GM06990 (cell line): ENCODE measurements around the gene LRRC4B.

ENCODE experiments used
- DNase-seq: peaks from one replicate; pipeline ENCODE4 v3.0.0-alpha.2; 2011; ENCODE audit not compliant: insufficient read length; ENCODE audit errors: extremely low read depth
- H3K27me3 ChIP-seq: replicated peaks from 2 replicates; pipeline ENCODE4 v1.6.0; 2011; ENCODE audit warnings: low read length; ENCODE audit not compliant: control insufficient read depth, insufficient read depth
- H3K36me3 ChIP-seq: 2 replicates; pipeline ENCODE4 v1.5.1; 2011; ENCODE audit warnings: low read length; ENCODE audit not compliant: control insufficient read depth, insufficient read depth
- H3K4me3 ChIP-seq: replicated peaks from 2 replicates; pipeline ENCODE4 v1.5.1; 2011; ENCODE audit warnings: low read depth, mild to moderate bottlenecking, control low read depth, low read length
- CTCF ChIP-seq: IDR thresholded peaks from 2 replicates; pipeline ENCODE4 v1.5.1; 2011; ENCODE audit warnings: low read length, control low read depth, mild to moderate bottlenecking, inconsistent platforms; ENCODE audit not compliant: insufficient read depth, poor library complexity, severe bottlenecking

Gene LRRC4B

GRCh38 chr19:50568728-50569698 is 778 bp upstream of the LRRC4B start:
- H3K36me3 ChIP-seq: no peaks in the 10 kb centered on the region
- H3K27me3 ChIP-seq: no peaks in the 10 kb centered on the region; the same call in 1 of the 2 replicates
- no peak for DNase-seq
- no peak overlapping the region for H3K4me3 ChIP-seq
- no peak for TF ChIP-seq CTCF

GRCh38 chr19:50567052-50567841 is 988 bp downstream of the LRRC4B start:
- Histone ChIP-seq H3K4me3 (no peak overlapping the region), H3K36me3 (no peaks in the 10 kb centered on the region), H3K27me3 (no peaks in the 10 kb centered on the region; the same call in 1 of the 2 replicates)
- TF ChIP-seq CTCF: no peak
- no peak for DNase-seq

- DNase-seq: no peak
- no peak overlapping the region; the same call in 1 of the 2 replicates for H3K4me3 ChIP-seq
- no peaks in the 10 kb centered on the region; the same call in 1 of the 2 replicates for H3K27me3 ChIP-seq
- H3K36me3 ChIP-seq: no peaks in the 10 kb centered on the region
- TF ChIP-seq CTCF: no peak
These were observed 2.0 kb downstream of the LRRC4B start for GRCh38 chr19:50565984-50566903.

- TF ChIP-seq CTCF: no peak
- Histone ChIP-seq H3K27me3 (no peaks in the 10 kb centered on the region; the same call in 1 of the 2 replicates), H3K36me3 (no peaks in the 10 kb centered on the region), H3K4me3 (no peak overlapping the region)
- no peak for DNase-seq
These were observed 3.8 kb downstream of the LRRC4B start for GRCh38 chr19:50564229-50565105.
